GM19043 (cell line): ENCODE data around the gene CCL19.
A peak's percentile ranks its signal among the peaks of the same experiment; 100 is the strongest.
"Not testable (repeated sequence)": the region's sequence is repeated elsewhere in the genome, so short reads cannot be mapped to it uniquely, and the experiment has no call there.

Experiments
- ATAC-seq: cut with Tn5 transposase; IDR thresholded peaks from one replicate; pipeline ENCODE4 v1.9.1; 2021; ENCODE audit warnings: low read depth; ENCODE audit not compliant: unreplicated experiment

The CCL19 gene

GRCh38 chr9:34690983-34691935 is at the start of gene CCL19:
Gene CCL19, minus strand, starts transcription at chr9:34691276. Its CDS starts 137 bp downstream, at chr9:34691139.
- ATAC-seq = no peak

GRCh38 chr9:34740176-34740575 is 49.1 kb upstream of the CCL19 start:
- ATAC-seq = not testable (repeated sequence)

GRCh38 chr9:34737677-34738260 is 46.7 kb upstream of the CCL19 start:
- no peak for ATAC-seq

- ATAC-seq = no peak
Measured at GRCh38 chr9:34734720-34735119, 43.6 kb upstream of the CCL19 start.

GRCh38 chr9:34732886-34733285 is 41.8 kb upstream of the CCL19 start:
- ATAC-seq = no peak

- no peak for ATAC-seq
Measured at GRCh38 chr9:34732478-34732877, 41.4 kb upstream of the CCL19 start.

- no peak for ATAC-seq
Measured at GRCh38 chr9:34723141-34723540, 32.1 kb upstream of the CCL19 start.

- not testable (repeated sequence) for ATAC-seq
Measured at GRCh38 chr9:34719769-34720025, 28.6 kb upstream of the CCL19 start.

- ATAC-seq = no peak
Measured at GRCh38 chr9:34719021-34719768, 28.1 kb upstream of the CCL19 start.

GRCh38 chr9:34717996-34718614 is 27.0 kb upstream of the CCL19 start:
- no peak for ATAC-seq

- ATAC-seq = no peak
Measured at GRCh38 chr9:34716711-34717110, 25.6 kb upstream of the CCL19 start.

- no peak for ATAC-seq
Measured at GRCh38 chr9:34715639-34716215, 24.7 kb upstream of the CCL19 start.

GRCh38 chr9:34714007-34714406 is 22.9 kb upstream of the CCL19 start:
- ATAC-seq = no peak

- ATAC-seq = no peak
Measured at GRCh38 chr9:34712140-34712539, 21.1 kb upstream of the CCL19 start.

GRCh38 chr9:34710023-34710422 is 18.9 kb upstream of the CCL19 start, which contains the start of gene CCL21:
Gene CCL21, minus strand, starts transcription at chr9:34710136. Its CDS starts 70 bp downstream, at chr9:34710066.
- no peak for ATAC-seq

GRCh38 chr9:34709196-34709978 is 18.3 kb upstream of the CCL19 start:
- ATAC-seq = no peak

GRCh38 chr9:34707130-34707529 is 16.1 kb upstream of the CCL19 start:
- no peak for ATAC-seq

- peak; percentile 81 for ATAC-seq
Measured at GRCh38 chr9:34701769-34702736, 11.0 kb upstream of the CCL19 start.
